HCT116 (cell line): ENCODE data around the gene RNF13. TPM values are rescaled to one million over a fixed set of nuclear protein-coding genes. Genes with fewer than 3 reads are reported as not detected.

Experiments
- ATAC-seq: fragments of 200-7000 bp; cut with Tn5 transposase; 2 replicates; pipeline ENCODE4 v1.9.1; 2020; ENCODE audit warnings: mild to moderate bottlenecking, moderate library complexity
- BruUV-seq: library from RNA; stranded (reverse); fragments of 400-500 nt; replicated peaks from 2 replicates; lab custom pipeline; 2021; lab: Mats Ljungman, UMichigan
- CTCF ChIA-PET: fragments of 300-600 bp; sonication (Branson Sonifier 250); formaldehyde crosslinking; loops from one replicate; lab custom pipeline; 2021; ENCODE audit warnings: antibody characterized with exemption; lab: Charles Lee
- POLR2A ChIA-PET: fragments of 300-600, 350-600 bp; sonication (Branson Sonifier 250); formaldehyde crosslinking; loops from one replicate; lab custom pipeline; 2021; ENCODE audit warnings: antibody characterized with exemption; lab: Charles Lee
- RAD21 ChIA-PET, 2 experiments: fragments of 300-600 bp; sonication (Branson Sonifier 250); formaldehyde crosslinking; loops; one replicate each; lab custom pipeline; 2023; ENCODE audit warnings: low total read pairs in 2 of 2; ENCODE audit not compliant: uncharacterized antibody in 2 of 2, unreplicated experiment in 2 of 2, low non-redundant PET in 1 of 2; lab: Charles Lee
- DNase-seq: peaks from one replicate; pipeline ENCODE4 v3.0.0-alpha.2; 2010; ENCODE audit warnings: low read depth, low spot score
- H2AFZ ChIP-seq: fragments of 200-600 bp; shearing (Covaris generic), sonication (generic); 2 replicates; pipeline ENCODE4 v1.6.1; 2017; ENCODE audit warnings: low read depth, mixed run types, mixed read lengths, antibody characterized with exemption, low read length; ENCODE audit not compliant: poor library complexity, severe bottlenecking
- H3K27ac ChIP-seq: 2 replicates; pipeline ENCODE4 v1.5.1; 2012; ENCODE audit warnings: low read depth, low read length
- H3K27me3 ChIP-seq: fragments of 200-600 bp; sonication (generic); 2 replicates; pipeline ENCODE4 v1.6.1; 2016; ENCODE audit warnings: mixed run types, low read length, mixed read lengths; ENCODE audit not compliant: insufficient read depth
- H3K36me3 ChIP-seq, 2 experiments: fragments of 200-500 bp in 1 of 2; fragments of 200-600 bp in 1 of 2; sonication (Bioruptor generic) in 1 of 2; sonication (generic) in 1 of 2; 2 replicates each; pipeline versions ENCODE4 v1.5.1 to v1.6.1; 2014 to 2016; ENCODE audit warnings: low read length in 2 of 2, inconsistent platforms in 1 of 2, mixed read lengths in 1 of 2, mixed run types in 1 of 2; ENCODE audit not compliant: insufficient read depth in 2 of 2, control insufficient read depth in 1 of 2
- H3K4me1 ChIP-seq, 2 experiments: fragments of 200-600 bp in 1 of 2; sonication (generic) in 1 of 2; 2 replicates each; pipeline versions ENCODE4 v1.5.1 to v1.6.1; 2012 to 2017; ENCODE audit warnings: low read length in 2 of 2, inconsistent platforms in 1 of 2, mild to moderate bottlenecking in 1 of 2, mixed read lengths in 1 of 2, mixed run types in 1 of 2, moderate library complexity in 1 of 2; ENCODE audit not compliant: insufficient read depth in 2 of 2, control insufficient read depth in 1 of 2
- H3K4me2 ChIP-seq: fragments of 200-600 bp; sonication (generic); 2 replicates; pipeline ENCODE4 v1.6.1; 2017; ENCODE audit warnings: mixed run types, low read length, mixed read lengths
- H3K4me3 ChIP-seq, 2 experiments: fragments of 200-600 bp in 1 of 2; sonication (generic) in 1 of 2; replicated peaks in 1 of 2; 2 replicates each; pipeline ENCODE4 v1.5.1; 2011 to 2016; ENCODE audit warnings: low read length in 2 of 2, control low read depth in 1 of 2, low read depth in 1 of 2, mild to moderate bottlenecking in 1 of 2, mixed read lengths in 1 of 2, mixed run types in 1 of 2
- H3K79me2 ChIP-seq: fragments of 200-600 bp; sonication (generic); 2 replicates; pipeline ENCODE4 v1.6.1; 2017; ENCODE audit warnings: mild to moderate bottlenecking, mixed run types, low read length, moderate library complexity, mixed read lengths; ENCODE audit not compliant: insufficient read depth
- H3K9ac ChIP-seq: fragments of 200-600 bp; sonication (generic); 2 replicates; pipeline ENCODE4 v1.6.1; 2016; ENCODE audit warnings: low read length, mixed read lengths
- H3K9me2 ChIP-seq: fragments of 200-600 bp; sonication (generic), shearing (Covaris generic); 2 replicates; pipeline ENCODE4 v1.6.1; 2017; ENCODE audit warnings: mixed run types, mild to moderate bottlenecking, moderate library complexity; ENCODE audit not compliant: insufficient read depth
- H3K9me3 ChIP-seq, 2 experiments: fragments of 200-500 bp in 1 of 2; fragments of 200-600 bp in 1 of 2; sonication (Bioruptor generic) in 1 of 2; sonication (generic) in 1 of 2; 2 replicates each; pipeline ENCODE4 v1.6.1; 2014 to 2017; ENCODE audit warnings: low read length in 2 of 2, mixed read lengths in 2 of 2, inconsistent platforms in 1 of 2, low read depth in 1 of 2, mild to moderate bottlenecking in 1 of 2, mixed run types in 1 of 2, moderate library complexity in 1 of 2; ENCODE audit not compliant: control insufficient read depth in 1 of 2, insufficient read depth in 1 of 2
- H4K20me1 ChIP-seq: fragments of 200-600 bp; sonication (generic), shearing (Covaris generic); 2 replicates; pipeline ENCODE4 v1.6.1; 2017; ENCODE audit warnings: mixed run types, mild to moderate bottlenecking, moderate library complexity; ENCODE audit not compliant: insufficient read depth
- CBX3 ChIP-seq: IDR thresholded peaks from 2 replicates; pipeline ENCODE4 v1.6.1; 2012; ENCODE audit warnings: low read depth
- CTCF ChIP-seq, 3 experiments: fragments of 200-600 bp in 1 of 3; sonication (generic) in 1 of 3; IDR thresholded peaks in 2 of 3; conservative IDR thresholded peaks in 1 of 3; 2 replicates each; pipeline ENCODE4 v1.5.1; 2012 to 2017; ENCODE audit warnings: low read depth in 2 of 3, low read length in 2 of 3, antibody characterized with exemption in 1 of 3, borderline replicate concordance in 1 of 3, control low read depth in 1 of 3, mild to moderate bottlenecking in 1 of 3, mixed read lengths in 1 of 3, mixed run types in 1 of 3, moderate library complexity in 1 of 3; ENCODE audit not compliant: insufficient read depth in 1 of 3
- EGR1 ChIP-seq: IDR thresholded peaks from 2 replicates; pipeline ENCODE4 v1.6.1; 2012; ENCODE audit warnings: low read depth
- ELF1 ChIP-seq: IDR thresholded peaks from 2 replicates; pipeline ENCODE4 v1.6.1; 2012; ENCODE audit warnings: low read depth, borderline replicate concordance
- EZH2 ChIP-seq: fragments of 200-600 bp; sonication (generic); IDR thresholded peaks from 2 replicates; pipeline ENCODE4 v1.6.1; 2017; ENCODE audit warnings: antibody characterized with exemption, mixed run types
- EZH2phosphoT487 ChIP-seq: fragments of 200-600 bp; IDR thresholded peaks from 2 replicates; pipeline ENCODE4 v1.6.1; 2018; ENCODE audit warnings: antibody characterized with exemption, borderline replicate concordance
- FOSL1 ChIP-seq: IDR thresholded peaks from 2 replicates; pipeline ENCODE4 v1.6.1; 2012; ENCODE audit warnings: low read depth
- MAX ChIP-seq: IDR thresholded peaks from 2 replicates; pipeline ENCODE4 v1.6.1; 2012
- POLR2A ChIP-seq: IDR thresholded peaks from 2 replicates; pipeline ENCODE4 v1.7.0; 2011; ENCODE audit warnings: borderline replicate concordance; ENCODE audit not compliant: insufficient read depth, insufficient read length; ENCODE audit errors: extremely low read depth
- POLR2AphosphoS5 ChIP-seq: IDR thresholded peaks from 2 replicates; pipeline ENCODE4 v1.6.1; 2011; ENCODE audit warnings: mild to moderate bottlenecking, low read depth, low read length, moderate library complexity
- RAD21 ChIP-seq: IDR thresholded peaks from 2 replicates; pipeline ENCODE4 v1.6.1; 2012; ENCODE audit warnings: low read depth, mild to moderate bottlenecking
- REST ChIP-seq: IDR thresholded peaks from 2 replicates; pipeline ENCODE4 v1.6.1; 2012; ENCODE audit warnings: low read depth
- TCF7L2 ChIP-seq: IDR thresholded peaks from 2 replicates; pipeline ENCODE4 v1.7.0; 2011; ENCODE audit warnings: borderline replicate concordance, inconsistent platforms; ENCODE audit not compliant: insufficient read depth, insufficient read length; ENCODE audit errors: extremely low read depth
- YY1 ChIP-seq: IDR thresholded peaks from 2 replicates; pipeline ENCODE4 v1.6.1; 2011; ENCODE audit warnings: low read length, low read depth, moderate library complexity, mild to moderate bottlenecking; ENCODE audit not compliant: insufficient replicate concordance; ENCODE audit errors: extremely low read depth
- ZFX ChIP-seq: fragments of 450-650 bp; IDR thresholded peaks from 2 replicates; pipeline ENCODE4 v1.6.1; 2017
- ZNF274 ChIP-seq: fragments of 200-500 bp; sonication (Bioruptor generic); IDR thresholded peaks from 2 replicates; pipeline ENCODE4 v1.6.1; 2014; ENCODE audit warnings: mild to moderate bottlenecking, low read depth, low read length, inconsistent platforms
- intact Hi-C: fragments of 100-400 bp; cut with micrococcal nuclease; formaldehyde crosslinking; loops from 2 replicates; pipeline ENCODE4 v1.10.0; 2022
- total RNA-seq: library from RNA; stranded (reverse); gene quantifications from one replicate; pipeline ENCODE4 v1.2.1, GENCODE V29; 2021; ENCODE audit not compliant: unreplicated experiment

RNF13 gene
- total RNA-seq, 1 experiment from 2014 or later, result 39.9 TPM

GRCh38 chr3:149879872-149880271 lies 66.9 kb downstream of the RNF13 start:
- DNase-seq (peak; percentile 24), ATAC-seq (peak; percentile 89)
- Histone ChIP-seq H3K9me2 (no peaks in the 10 kb centered on the region), H3K4me2 (no peak overlapping the region), H3K79me2 (no peaks in the 10 kb centered on the region; the same call in 1 of the 2 replicates), H3K27ac (no peak overlapping the region), H3K9ac (no peak overlapping the region), H3K36me3 (no peaks in the 10 kb centered on the region), H2AFZ (no peak overlapping the region), H3K4me1 (no peaks in the 10 kb centered on the region), H3K27me3 (no peaks in the 10 kb centered on the region), H3K9me3 (no peaks in the 10 kb centered on the region), H3K4me3 (no peak overlapping the region), H4K20me1 (no peaks in the 10 kb centered on the region)
- ChIA-PET CTCF (interaction anchor here (0.6 to 2.1 kb wide), 21 partner anchors 10 to 437 kb away, joined by 3 to 17 read pairs (median 4); no protein-coding TSS in a partner anchor), POLR2A (no interaction called here), RAD21 (interaction anchor here in 1 of 2 experiments (1.0 kb wide), 1 partner anchor 340 kb away, joined by 3 read pairs; no protein-coding TSS in a partner anchor)
- peak; percentile 28 to 75 (median 66); a peak in 5 of 6 replicates for TF ChIP-seq CTCF (IDR thresholded peaks at IDR 0.05 in 2 of 3, conservative IDR thresholded peaks at IDR 0.05 in 1 of 3; ENCODE audit: borderline replicate concordance in 1 of 3, insufficient read depth in 1 of 3, low read depth in 2 of 3, low read length in 2 of 3)
- TF ChIP-seq ZNF274, result no peak
- TF ChIP-seq RAD21, result peak; percentile 53
- no TSS peak for BruUV-seq
- intact Hi-C loops, result no loop called here

GRCh38 chr3:149881879-149882278 lies 68.9 kb downstream of the RNF13 start:
- POLR2A ChIA-PET, result no interaction called here
- intact Hi-C loops, result no loop called here
- CTCF ChIA-PET, result no interaction called here
- no peak for TF ChIP-seq CBX3
- no peak for TF ChIP-seq POLR2AphosphoS5
- TF ChIP-seq YY1, result no peak
- TF ChIP-seq EZH2, result no peak
- TF ChIP-seq REST, result no peak
- TF ChIP-seq EGR1, result no peak
- no peak for TF ChIP-seq MAX
- TF ChIP-seq TCF7L2, result no peak
- no peak for TF ChIP-seq FOSL1
- no peak for TF ChIP-seq EZH2phosphoT487
- TF ChIP-seq POLR2A, result no peak
- no peak for TF ChIP-seq ELF1
- no peak for TF ChIP-seq ZFX

More at GRCh38 chr3:149881879-149882278, 68.9 kb downstream of the RNF13 start:
- Histone ChIP-seq H3K9me3 (no peaks in the 10 kb centered on the region), H3K9ac (no peak overlapping the region), H3K9me2 (no peaks in the 10 kb centered on the region), H3K4me2 (no peak overlapping the region), H2AFZ (no peak overlapping the region), H3K4me3 (no peak overlapping the region), H4K20me1 (no peaks in the 10 kb centered on the region), H3K36me3 (no peaks in the 10 kb centered on the region), H3K27ac (no peak overlapping the region), H3K79me2 (no peaks in the 10 kb centered on the region; the same call in 1 of the 2 replicates), H3K4me1 (no peaks in the 10 kb centered on the region), H3K27me3 (no peaks in the 10 kb centered on the region)
- no TSS peak for BruUV-seq
- RAD21 ChIA-PET, result no interaction called here
- no peak for ATAC-seq
- DNase-seq, result no peak
